Brain microvascular endothelial cell (primary cell): ENCODE measurements around the gene ASPSCR1.

Experiments used
- DNase-seq: peaks from one replicate; pipeline ENCODE4 v3.0.0-alpha.2; 2020
- H3K27ac ChIP-seq: fragments of 250-450 bp; sonication (Bioruptor Pico); 2 replicates; pipeline ENCODE4 v1.5.1; 2020; ENCODE audit warnings: mild to moderate bottlenecking, moderate library complexity
- H3K27me3 ChIP-seq: fragments of 250-450 bp; sonication (Bioruptor Pico); replicated peaks from 2 replicates; pipeline ENCODE4 v1.5.1; 2020; ENCODE audit warnings: mild to moderate bottlenecking
- H3K36me3 ChIP-seq: fragments of 250-450 bp; sonication (Bioruptor Pico); replicated peaks from 2 replicates; pipeline ENCODE4 v1.5.1; 2020; ENCODE audit warnings: mild to moderate bottlenecking
- H3K4me3 ChIP-seq: 2 replicates; pipeline ENCODE4 v1.5.1; 2011; ENCODE audit warnings: low read depth, mild to moderate bottlenecking, control low read depth, low read length, moderate library complexity
- in situ Hi-C: cut with HindIII; loops from 2 replicates; pipeline ENCODE4 v1.10.0; 2017; ENCODE audit warnings: low sequenced_read_pairs, low pct_ligation_motif_present
- TF ChIP-seq, protein P1 (sequence below): IDR thresholded peaks from 2 replicates; pipeline ENCODE4 v1.5.1; 2011; ENCODE audit warnings: low read depth, mild to moderate bottlenecking, moderate library complexity, low read length, control low read depth, inconsistent platforms; ENCODE audit errors: missing control alignments

The ASPSCR1 gene

DNA sequence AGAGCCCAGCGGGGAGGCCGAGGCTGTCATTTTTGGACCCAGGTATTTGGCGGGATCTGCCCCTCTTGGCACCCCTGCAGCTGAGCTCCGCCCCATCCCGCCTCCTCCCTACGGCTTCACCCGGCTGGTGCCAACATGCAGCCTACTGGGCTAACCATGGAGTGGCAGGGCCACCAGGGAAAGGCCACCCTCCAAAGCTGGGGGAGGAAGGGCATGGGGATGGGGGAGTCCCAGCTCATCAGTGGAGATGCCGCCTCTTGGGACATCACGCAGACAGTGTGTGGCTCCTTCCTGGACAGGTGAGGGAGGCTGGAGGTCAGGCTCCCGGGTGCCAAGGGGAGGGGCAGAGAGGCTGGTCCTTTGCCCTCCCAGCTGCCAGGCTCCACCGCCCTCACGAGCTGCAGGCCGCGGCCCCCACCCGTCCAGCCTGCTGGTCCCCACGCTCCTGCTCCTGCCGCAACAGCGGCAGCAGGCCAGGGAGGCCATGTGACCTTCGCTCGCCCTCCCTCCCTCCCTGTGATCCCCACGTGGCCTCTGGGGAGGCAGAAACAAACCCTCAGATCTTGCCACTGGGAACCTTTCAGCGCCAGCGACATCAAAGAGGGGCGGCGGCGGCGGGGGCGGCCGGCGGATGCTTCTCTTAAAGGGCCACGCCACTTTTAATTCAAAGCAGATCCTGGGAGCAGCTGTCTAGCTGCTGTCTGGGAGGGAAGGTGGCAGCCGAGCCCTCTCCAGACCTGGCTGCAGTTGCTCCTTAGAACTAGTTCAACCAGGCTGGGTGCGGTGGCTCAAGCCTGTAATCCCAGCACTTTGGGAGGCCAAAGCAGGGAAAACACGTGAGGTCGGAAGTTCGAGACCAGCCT is 9.7 kb upstream of the ASPSCR1 start:
- peaks cover 30% of the 10 kb centered on the region for H3K27me3 ChIP-seq
- no peaks in the 10 kb centered on the region for H3K36me3 ChIP-seq
- no peak overlapping the region for H3K27ac ChIP-seq
- H3K4me3 ChIP-seq, result no peak overlapping the region
- DNase-seq, result no peak
- TF ChIP-seq, protein P1, sequence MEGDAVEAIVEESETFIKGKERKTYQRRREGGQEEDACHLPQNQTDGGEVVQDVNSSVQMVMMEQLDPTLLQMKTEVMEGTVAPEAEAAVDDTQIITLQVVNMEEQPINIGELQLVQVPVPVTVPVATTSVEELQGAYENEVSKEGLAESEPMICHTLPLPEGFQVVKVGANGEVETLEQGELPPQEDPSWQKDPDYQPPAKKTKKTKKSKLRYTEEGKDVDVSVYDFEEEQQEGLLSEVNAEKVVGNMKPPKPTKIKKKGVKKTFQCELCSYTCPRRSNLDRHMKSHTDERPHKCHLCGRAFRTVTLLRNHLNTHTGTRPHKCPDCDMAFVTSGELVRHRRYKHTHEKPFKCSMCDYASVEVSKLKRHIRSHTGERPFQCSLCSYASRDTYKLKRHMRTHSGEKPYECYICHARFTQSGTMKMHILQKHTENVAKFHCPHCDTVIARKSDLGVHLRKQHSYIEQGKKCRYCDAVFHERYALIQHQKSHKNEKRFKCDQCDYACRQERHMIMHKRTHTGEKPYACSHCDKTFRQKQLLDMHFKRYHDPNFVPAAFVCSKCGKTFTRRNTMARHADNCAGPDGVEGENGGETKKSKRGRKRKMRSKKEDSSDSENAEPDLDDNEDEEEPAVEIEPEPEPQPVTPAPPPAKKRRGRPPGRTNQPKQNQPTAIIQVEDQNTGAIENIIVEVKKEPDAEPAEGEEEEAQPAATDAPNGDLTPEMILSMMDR, result no peak
- in situ Hi-C loops, result no loop called here

DNA sequence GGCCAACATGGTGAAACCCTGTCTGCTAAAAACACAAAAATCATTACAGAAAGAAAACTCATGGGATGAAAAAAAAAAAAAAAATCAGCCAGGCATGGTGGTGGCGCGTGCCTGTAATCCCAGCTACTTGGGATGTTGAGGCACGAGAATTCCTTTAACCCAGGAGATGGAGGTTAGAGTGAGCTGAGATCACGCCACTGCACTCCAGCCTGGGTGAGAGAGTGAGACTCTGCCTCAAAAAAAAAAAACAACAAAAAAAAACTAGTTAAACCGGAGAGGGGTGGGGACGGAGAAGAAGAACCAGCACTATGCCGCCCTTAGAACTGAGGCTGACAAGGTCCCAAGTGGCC is 9.1 kb upstream of the ASPSCR1 start:
- Histone ChIP-seq H3K27ac (no peak overlapping the region), H3K4me3 (no peak overlapping the region), H3K27me3 (peaks cover 23% of the 10 kb centered on the region), H3K36me3 (no peaks in the 10 kb centered on the region)
- no peak for DNase-seq
- TF ChIP-seq, protein P1, result no peak
- in situ Hi-C loops, result no loop called here

DNA sequence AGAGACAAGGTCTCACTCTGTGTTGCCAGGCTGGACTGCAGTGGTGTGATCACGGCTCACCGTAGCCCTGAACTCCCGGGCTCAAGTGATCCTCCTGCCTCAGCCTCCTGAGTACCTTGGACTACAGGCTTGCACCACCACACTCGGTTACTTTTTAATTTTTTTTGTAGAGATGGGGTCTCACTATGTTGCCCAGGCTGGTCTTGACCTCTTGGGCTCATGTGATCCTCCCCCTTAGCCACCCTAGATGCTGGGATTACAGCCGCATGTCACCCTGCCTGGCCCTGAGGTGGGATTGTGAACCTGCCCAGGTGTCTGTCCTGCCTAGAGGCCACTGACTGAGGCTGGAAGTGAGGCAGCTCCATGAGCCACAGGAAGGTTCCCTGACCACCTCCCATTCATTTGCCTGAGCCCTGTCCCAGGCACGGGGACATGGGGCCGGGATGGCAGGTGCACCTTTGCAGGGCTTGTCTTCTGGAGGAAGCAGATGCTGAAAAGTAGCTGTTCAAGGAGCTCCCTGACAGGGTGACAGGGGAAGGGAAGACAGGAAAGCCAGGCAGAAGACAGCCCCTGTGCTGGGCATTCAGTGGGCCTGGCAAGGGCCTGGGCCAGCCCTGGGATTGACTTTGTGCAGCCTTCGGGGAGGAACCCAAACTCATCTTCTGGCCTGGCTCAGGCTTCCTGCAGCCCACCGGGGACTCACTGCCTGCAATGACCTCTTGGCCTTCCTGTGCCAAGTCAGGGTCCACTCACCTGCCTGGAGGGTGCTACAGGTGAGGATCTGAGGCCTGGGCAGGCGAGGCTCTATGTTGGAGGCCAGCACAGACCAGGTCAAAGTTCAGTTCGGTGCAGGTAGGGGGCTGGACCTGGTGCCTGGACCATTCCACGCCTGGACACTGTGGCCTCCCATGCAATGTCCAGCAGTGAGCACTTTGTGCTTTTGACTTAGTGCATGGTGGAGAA is 8.3 kb upstream of the ASPSCR1 start:
- H3K36me3 ChIP-seq, result no peaks in the 10 kb centered on the region
- H3K4me3 ChIP-seq, result no peak overlapping the region
- in situ Hi-C loops, result no loop called here
- no peak overlapping the region for H3K27ac ChIP-seq
- DNase-seq, result no peak
- TF ChIP-seq, protein P1, result no peak
- H3K27me3 ChIP-seq, result peaks cover 16% of the 10 kb centered on the region

DNA sequence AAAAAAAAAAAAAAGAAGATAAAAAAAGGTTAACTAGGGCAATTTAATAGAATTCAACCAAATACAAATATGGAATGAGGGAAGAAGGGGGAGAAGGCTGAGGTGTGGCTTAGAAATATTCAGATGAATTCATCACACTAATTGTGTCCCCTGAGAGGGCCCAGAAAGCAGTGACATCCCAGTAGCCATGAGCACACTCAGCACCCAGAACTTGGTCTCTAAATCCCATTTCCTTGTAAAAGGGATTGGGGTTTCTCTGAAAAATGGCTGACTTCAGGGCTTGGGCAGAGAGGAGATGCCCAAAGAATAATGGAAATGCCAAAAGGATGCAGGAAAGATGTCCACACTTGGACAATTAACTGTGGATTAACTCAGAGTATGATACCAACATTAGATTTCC is 4.0 kb upstream of the ASPSCR1 start:
- Histone ChIP-seq H3K4me3 (no peak overlapping the region), H3K27ac (no peak overlapping the region), H3K36me3 (no peaks in the 10 kb centered on the region), H3K27me3 (no peaks in the 10 kb centered on the region)
- in situ Hi-C loops, result loop anchor here (10.0 kb wide), 1 partner anchor 61 kb away; the partner anchor contains the start of genes DCXR and RAC3
- DNase-seq, result no peak
- TF ChIP-seq, protein P1, result no peak

DNA sequence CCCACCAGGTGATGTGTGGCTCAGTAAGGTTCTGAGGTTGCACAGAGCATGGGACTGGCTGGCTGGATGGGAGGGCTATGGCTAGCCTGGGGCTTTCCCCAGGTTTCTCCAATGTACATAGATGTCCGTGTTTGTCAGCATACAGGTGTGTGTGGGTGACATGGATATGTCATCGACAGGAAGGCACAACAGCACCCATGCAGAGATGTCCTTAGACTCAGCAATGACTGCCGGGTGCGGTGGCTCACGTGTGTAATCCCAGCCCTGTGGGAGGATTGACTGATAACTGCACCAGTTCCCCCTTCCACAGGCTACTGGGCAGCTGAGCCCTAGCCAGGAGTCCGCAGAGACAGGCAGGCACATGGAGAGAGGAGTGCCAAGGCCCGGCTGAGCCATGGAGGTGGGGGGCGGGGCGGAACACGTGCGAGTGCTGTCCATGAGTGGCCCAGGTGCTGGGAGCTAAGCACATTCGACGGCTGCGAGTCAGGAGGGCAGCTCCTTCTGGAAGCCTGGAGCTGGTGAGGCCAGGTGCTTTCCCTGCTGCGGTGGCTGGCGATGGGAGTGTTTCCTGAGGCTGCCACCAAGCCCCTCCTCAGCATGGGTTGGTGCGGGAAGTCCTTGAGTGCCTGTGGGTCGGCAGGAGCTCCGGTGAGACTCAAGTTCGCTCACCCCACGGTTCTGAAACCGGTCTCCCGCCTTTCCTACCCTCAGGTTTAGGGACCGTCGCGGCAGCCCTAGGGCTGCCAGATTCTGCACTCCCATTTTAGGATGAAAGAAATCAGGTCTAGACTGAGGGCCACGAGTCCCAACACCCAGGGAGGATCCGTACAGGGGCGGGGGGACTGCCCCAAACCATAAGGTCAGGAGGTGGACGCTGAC is 858 bp upstream of the ASPSCR1 start:
- in situ Hi-C loops, result loop anchor here (10.0 kb wide), 1 partner anchor 58 kb away; the partner anchor contains the start of genes DCXR and RAC3
- Histone ChIP-seq H3K36me3 (no peaks in the 10 kb centered on the region), H3K4me3 (peak overlapping the region; percentile 58), H3K27ac (peak overlapping the region; percentile 93), H3K27me3 (no peaks in the 10 kb centered on the region)
- DNase-seq, result no peak
- TF ChIP-seq, protein P1, result no peak
